Omental fat pad (tissue), 4 donors: Measurements from ENCODE around the gene LRRC36. TPM values are rescaled to one million over a fixed set of nuclear protein-coding genes. Genes with fewer than 3 reads are reported as not detected.

Source experiments
- ATAC-seq: fragments of 150-250 bp; one replicate; pipeline ENCODE4 v1.9.1; 2016; ENCODE audit warnings: mild to moderate bottlenecking, moderate library complexity; ENCODE audit not compliant: low FRiP score
- DNase-seq: peaks from one replicate; pipeline ENCODE4 v3.0.0-alpha.2; 2019; ENCODE audit warnings: low spot score
- CTCF ChIP-seq, 3 donors: fragments of 450-650 bp; IDR thresholded peaks; one replicate each; pipeline ENCODE4 v1.5.1; 2016 to 2017; ENCODE audit warnings: antibody characterized with exemption in 3 of 3, mild to moderate bottlenecking in 3 of 3, moderate library complexity in 2 of 3
- total RNA-seq, 4 donors: library from RNA; depleted of rRNA; stranded (reverse); fragments of >200 nt; gene quantifications; one replicate each; pipeline ENCODE4 v1.1.0, GENCODE V29; 2016

Gene LRRC36
- total RNA-seq, 4 donors from 2014 or later, result 0.84 to 2.8 (median 1.0) TPM; not detected in 1

DNA sequence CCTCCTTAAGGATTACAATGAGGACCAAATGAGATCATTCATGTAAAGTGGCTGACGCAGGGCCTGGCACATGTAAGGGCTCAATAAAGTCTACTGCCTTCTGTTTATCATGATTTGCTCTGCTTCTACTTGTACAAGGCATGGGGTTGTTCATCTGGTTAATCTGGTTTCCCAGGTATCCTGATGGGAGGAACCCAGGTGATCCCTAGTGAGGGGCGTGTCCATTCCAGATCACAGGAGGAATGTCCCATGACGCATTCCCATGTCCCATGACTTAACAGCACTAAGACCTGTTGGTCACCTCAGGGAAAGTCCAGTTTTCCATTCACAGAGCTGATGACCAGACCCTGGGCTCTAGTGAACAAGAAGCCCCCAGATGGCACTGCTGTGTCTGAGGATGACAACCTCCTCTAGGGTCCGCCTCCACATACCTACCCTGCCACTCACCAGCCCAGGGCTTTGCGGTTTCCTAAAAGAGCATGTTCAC lies 78.2 kb downstream of the LRRC36 start:
- ATAC-seq, result no peak
- TF ChIP-seq CTCF (IDR thresholded peaks at IDR 0.05), result no peak
- no peak for DNase-seq

- no peak for DNase-seq
- no peak for ATAC-seq
- TF ChIP-seq CTCF (IDR thresholded peaks at IDR 0.05), result no peak
These were observed 78.7 kb downstream of the LRRC36 start for GRCh38 chr16:67405336-67405735.

GRCh38 chr16:67406111-67406971 lies 79.7 kb downstream of the LRRC36 start:
- ATAC-seq (no peak), DNase-seq (no peak)

DNA sequence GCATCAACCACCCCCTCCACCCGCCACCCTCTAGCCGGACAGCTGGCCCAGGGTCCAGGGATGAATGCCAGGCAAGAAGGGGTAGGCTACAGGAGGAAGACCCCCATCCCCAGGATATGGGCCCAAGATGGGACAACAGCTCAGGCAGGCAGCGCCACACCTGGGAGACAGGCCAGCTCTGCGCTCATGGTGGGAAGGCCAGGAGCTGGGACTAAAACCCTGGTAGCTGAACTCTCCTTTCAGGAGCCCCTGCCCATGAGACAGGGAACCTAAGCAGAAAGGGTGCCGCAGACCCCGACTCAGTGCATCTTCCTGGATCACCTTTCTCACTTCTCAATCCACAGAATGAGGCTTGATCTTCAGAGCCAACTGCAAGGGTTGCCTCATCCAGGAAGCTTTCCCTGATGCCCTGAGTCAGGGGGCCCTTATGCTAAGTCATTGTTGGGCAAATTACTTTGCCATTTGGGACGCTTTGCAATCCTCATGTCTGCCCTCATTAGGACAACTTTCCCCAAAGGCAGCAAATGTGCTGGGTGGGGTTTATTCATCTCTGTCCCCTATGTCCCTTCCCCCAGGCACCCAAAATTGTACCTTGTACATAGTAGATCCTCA lies 80.7 kb downstream of the LRRC36 start:
- TF ChIP-seq CTCF (IDR thresholded peaks at IDR 0.05), result no peak
- DNase-seq (no peak), ATAC-seq (no peak)

More at GRCh38 chr16:67406111-67406971, 79.7 kb downstream of the LRRC36 start:
- no peak for TF ChIP-seq CTCF (IDR thresholded peaks at IDR 0.05)

GRCh38 chr16:67407788-67408452 lies 81.3 kb downstream of the LRRC36 start:
- no peak for ATAC-seq
- TF ChIP-seq CTCF (IDR thresholded peaks at IDR 0.05), result no peak
- DNase-seq, result no peak

GRCh38 chr16:67409631-67410030 lies 83.0 kb downstream of the LRRC36 start:
- DNase-seq (no peak), ATAC-seq (no peak)
- TF ChIP-seq CTCF (IDR thresholded peaks at IDR 0.05), result no peak
